Measurements from ENCODE around the gene CIP2A.

Gene CIP2A

DNA sequence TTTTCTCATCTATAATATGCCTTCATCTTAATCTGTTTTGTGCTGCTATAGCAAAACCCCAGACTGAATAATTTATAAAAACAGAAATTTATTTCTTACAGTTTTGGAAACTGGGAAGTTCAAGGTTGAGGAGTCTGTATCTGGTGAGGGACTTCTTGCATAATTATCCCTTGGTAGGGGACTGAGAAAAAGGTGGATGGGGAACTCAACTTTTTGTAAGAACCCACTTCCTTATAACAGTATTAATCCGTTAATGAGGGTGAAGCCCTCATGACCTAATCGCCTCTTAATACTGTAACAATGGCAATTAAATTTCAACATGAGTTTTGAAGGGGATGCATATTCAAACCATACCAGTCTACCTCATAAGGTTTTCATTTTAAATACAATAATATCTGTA lies 61.4 kb downstream of the CIP2A start:
- Histone ChIP-seq H3K27me3 (ENCODE audit: control insufficient read depth in 1 of 2, insufficient read depth in 2 of 2, low read length in 2 of 2) (no peaks in the 10 kb centered on the region), H3K27ac (ENCODE audit: low read depth, low read length) (no peak overlapping the region)

DNA sequence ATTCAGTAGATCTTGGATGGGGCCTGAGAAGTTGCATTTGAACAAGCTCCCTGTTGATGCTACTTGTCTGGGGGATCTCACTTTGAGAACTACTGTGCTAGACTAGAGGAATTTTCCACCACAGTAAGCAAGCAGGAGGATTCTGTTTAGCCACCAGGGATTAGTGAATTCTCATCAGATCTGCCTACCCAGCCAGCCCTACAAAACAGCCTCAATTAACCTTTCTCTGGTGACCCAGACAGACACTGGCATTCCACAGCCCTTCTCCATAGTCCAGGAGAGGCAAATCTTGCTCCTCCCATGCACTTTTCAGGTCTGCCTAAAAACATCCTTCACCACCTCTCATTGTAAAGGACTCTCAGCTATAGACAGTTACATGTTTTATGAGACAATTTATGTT lies 62.1 kb downstream of the CIP2A start:
- Histone ChIP-seq H3K4me3 (ENCODE audit: low read depth in 1 of 2, low read length in 2 of 2) (no peak overlapping the region), H3K27ac (ENCODE audit: low read depth, low read length) (no peak overlapping the region), H3K4me1 (ENCODE audit: insufficient read depth, low read length) (peaks cover 5% of the 10 kb centered on the region), H3K9ac (ENCODE audit: low read length) (no peak overlapping the region), H3K27me3 (ENCODE audit: control insufficient read depth in 1 of 2, insufficient read depth in 2 of 2, low read length in 2 of 2) (no peaks in the 10 kb centered on the region), H3K36me3 (ENCODE audit: insufficient read depth, low read length) (no peaks in the 10 kb centered on the region), H3K9me3 (ENCODE audit: low read length) (no peaks in the 10 kb centered on the region)

More for the DNA sequence above, 61.4 kb downstream of the CIP2A start:
- H3K4me3 ChIP-seq (ENCODE audit: low read depth in 1 of 2, low read length in 2 of 2) = no peak overlapping the region
- no peaks in the 10 kb centered on the region for H3K36me3 ChIP-seq (ENCODE audit: insufficient read depth, low read length)
- H3K4me1 ChIP-seq (ENCODE audit: insufficient read depth, low read length) = peaks cover 5% of the 10 kb centered on the region
- no peaks in the 10 kb centered on the region for H3K9me3 ChIP-seq (ENCODE audit: low read length)
- no peak overlapping the region for H3K9ac ChIP-seq (ENCODE audit: low read length)

DNA sequence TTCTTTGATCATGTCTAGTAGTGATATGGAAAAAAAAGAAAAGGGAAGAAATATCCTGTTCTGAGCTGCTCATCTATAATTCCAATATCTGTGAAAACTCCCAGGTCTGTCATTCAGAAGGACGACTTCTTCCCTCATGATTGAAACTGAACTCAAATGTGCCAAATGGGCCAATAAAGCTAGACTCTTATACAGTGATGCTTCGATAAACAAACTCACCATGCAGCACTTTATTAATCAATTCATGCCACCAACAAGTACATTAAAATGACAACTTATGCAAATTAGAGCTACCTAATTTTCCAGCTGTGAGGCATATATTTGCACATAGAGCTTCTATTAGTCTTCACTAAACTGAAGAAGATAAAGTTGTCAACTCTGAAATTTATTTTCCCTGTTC lies 63.3 kb downstream of the CIP2A start:
- Histone ChIP-seq H3K4me1 (ENCODE audit: insufficient read depth, low read length) (peaks cover 5% of the 10 kb centered on the region), H3K27ac (ENCODE audit: low read depth, low read length) (no peak overlapping the region), H3K36me3 (ENCODE audit: insufficient read depth, low read length) (no peaks in the 10 kb centered on the region)

DNA sequence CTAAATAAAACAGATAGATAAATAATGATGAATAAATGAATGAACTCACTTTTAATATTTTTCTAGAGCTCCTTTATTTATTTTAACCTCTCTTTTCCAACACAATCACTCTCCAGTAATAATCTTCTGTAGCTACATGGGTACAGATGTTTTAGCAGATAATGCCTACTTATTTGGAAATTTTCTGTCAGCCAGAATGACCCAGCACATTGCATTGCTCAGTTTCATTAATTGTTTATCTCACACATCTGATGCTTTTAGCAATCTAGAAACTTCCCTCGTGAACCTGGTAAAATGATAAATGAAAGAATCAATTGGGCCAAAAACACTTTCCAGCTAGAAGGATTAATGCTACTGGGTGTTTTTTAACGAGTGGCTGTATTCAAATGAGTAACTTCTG lies 64.0 kb downstream of the CIP2A start:
- Histone ChIP-seq H3K4me1 (ENCODE audit: insufficient read depth, low read length) (peaks cover 5% of the 10 kb centered on the region), H3K4me3 (ENCODE audit: low read depth in 1 of 2, low read length in 2 of 2) (no peak overlapping the region), H3K27ac (ENCODE audit: low read depth, low read length) (no peak overlapping the region), H3K27me3 (ENCODE audit: control insufficient read depth in 1 of 2, insufficient read depth in 2 of 2, low read length in 2 of 2) (no peaks in the 10 kb centered on the region), H3K36me3 (ENCODE audit: insufficient read depth, low read length) (no peaks in the 10 kb centered on the region), H3K9me3 (ENCODE audit: low read length) (no peaks in the 10 kb centered on the region), H3K9ac (ENCODE audit: low read length) (no peak overlapping the region)

More for the DNA sequence above, 63.3 kb downstream of the CIP2A start:
- H3K9ac ChIP-seq (ENCODE audit: low read length) = no peak overlapping the region
- H3K4me3 ChIP-seq (ENCODE audit: low read depth in 1 of 2, low read length in 2 of 2) = no peak overlapping the region
- no peaks in the 10 kb centered on the region for H3K9me3 ChIP-seq (ENCODE audit: low read length)
- no peaks in the 10 kb centered on the region for H3K27me3 ChIP-seq (ENCODE audit: control insufficient read depth in 1 of 2, insufficient read depth in 2 of 2, low read length in 2 of 2)

DNA sequence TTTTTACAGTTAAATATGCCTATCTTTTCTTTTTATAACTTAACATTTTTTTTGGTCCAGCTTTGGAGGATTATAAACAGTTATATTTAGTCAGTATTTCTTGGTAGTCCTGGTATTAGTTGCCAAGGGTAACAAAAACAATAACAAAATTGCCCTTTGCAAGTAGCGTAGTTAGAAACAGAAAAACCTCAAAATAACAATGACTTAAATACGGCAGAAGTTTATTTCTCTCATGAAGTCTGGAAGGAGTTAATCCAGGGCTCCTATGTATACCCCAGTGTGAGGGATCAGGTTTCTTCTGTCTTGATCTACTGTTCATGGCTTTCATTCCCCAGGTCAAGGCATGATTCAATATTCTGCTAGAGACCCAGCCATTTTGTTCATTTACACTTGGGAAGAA lies 64.7 kb downstream of the CIP2A start:
- Histone ChIP-seq H3K4me1 (ENCODE audit: insufficient read depth, low read length) (peaks cover 5% of the 10 kb centered on the region), H3K4me3 (ENCODE audit: low read depth in 1 of 2, low read length in 2 of 2) (no peak overlapping the region), H3K9me3 (ENCODE audit: low read length) (no peaks in the 10 kb centered on the region), H3K9ac (ENCODE audit: low read length) (no peak overlapping the region), H3K27me3 (ENCODE audit: control insufficient read depth in 1 of 2, insufficient read depth in 2 of 2, low read length in 2 of 2) (no peaks in the 10 kb centered on the region), H3K36me3 (ENCODE audit: insufficient read depth, low read length) (no peaks in the 10 kb centered on the region), H3K27ac (ENCODE audit: low read depth, low read length) (no peak overlapping the region)

DNA sequence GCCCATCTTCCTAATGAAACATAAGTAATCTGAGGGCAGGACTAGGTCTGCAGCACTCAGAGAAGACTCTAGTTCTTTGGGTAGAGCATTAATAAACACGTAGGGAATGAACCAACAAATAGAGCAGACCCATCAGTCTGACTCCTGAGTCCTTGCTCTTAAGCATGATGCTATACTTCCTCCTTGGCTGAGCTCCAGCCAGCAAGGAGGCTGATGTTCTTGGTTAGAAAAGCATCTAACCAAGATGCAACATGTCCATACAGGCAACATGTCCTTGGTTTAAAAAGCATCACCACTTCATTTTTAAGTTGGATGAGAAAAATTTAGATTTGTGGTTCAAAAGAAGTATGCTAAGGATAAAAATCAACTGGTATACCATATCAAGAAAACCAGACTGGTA lies 70.3 kb downstream of the CIP2A start:
- no peak overlapping the region for H3K27ac ChIP-seq (ENCODE audit: low read depth, low read length)
- H3K4me3 ChIP-seq (ENCODE audit: low read depth in 1 of 2, low read length in 2 of 2) = no peak overlapping the region
- H3K36me3 ChIP-seq (ENCODE audit: insufficient read depth, low read length) = no peaks in the 10 kb centered on the region
- no peaks in the 10 kb centered on the region for H3K4me1 ChIP-seq (ENCODE audit: insufficient read depth, low read length)
- H3K9ac ChIP-seq (ENCODE audit: low read length) = no peak overlapping the region
- no peaks in the 10 kb centered on the region for H3K9me3 ChIP-seq (ENCODE audit: low read length)
- H3K27me3 ChIP-seq (ENCODE audit: control insufficient read depth in 1 of 2, insufficient read depth in 2 of 2, low read length in 2 of 2) = no peaks in the 10 kb centered on the region

DNA sequence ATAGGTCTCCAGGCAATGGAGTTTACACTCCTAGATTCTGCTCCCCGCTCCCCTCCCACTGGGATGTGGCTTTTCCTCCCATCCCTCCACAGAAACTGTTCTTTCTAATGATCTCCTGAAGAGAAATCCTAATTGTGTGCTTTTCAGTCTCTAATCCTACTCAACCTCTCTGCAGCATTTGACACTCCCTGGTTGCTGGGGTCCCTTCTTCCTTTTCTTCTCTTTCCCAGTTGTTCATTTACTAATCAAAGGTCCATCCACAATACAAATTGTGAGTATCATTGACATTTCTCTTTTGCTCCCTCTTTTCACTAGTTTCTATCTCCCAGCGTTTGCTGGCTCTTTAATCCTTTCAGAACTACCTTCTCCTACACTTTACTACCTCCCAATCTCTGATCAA lies 72.4 kb downstream of the CIP2A start:
- Histone ChIP-seq H3K9ac (ENCODE audit: low read length) (no peak overlapping the region), H3K9me3 (ENCODE audit: low read length) (no peaks in the 10 kb centered on the region), H3K27me3 (ENCODE audit: control insufficient read depth in 1 of 2, insufficient read depth in 2 of 2, low read length in 2 of 2) (no peaks in the 10 kb centered on the region), H3K36me3 (ENCODE audit: insufficient read depth, low read length) (no peaks in the 10 kb centered on the region), H3K4me1 (ENCODE audit: insufficient read depth, low read length) (no peaks in the 10 kb centered on the region), H3K27ac (ENCODE audit: low read depth, low read length) (no peak overlapping the region), H3K4me3 (ENCODE audit: low read depth in 1 of 2, low read length in 2 of 2) (no peak overlapping the region)

DNA sequence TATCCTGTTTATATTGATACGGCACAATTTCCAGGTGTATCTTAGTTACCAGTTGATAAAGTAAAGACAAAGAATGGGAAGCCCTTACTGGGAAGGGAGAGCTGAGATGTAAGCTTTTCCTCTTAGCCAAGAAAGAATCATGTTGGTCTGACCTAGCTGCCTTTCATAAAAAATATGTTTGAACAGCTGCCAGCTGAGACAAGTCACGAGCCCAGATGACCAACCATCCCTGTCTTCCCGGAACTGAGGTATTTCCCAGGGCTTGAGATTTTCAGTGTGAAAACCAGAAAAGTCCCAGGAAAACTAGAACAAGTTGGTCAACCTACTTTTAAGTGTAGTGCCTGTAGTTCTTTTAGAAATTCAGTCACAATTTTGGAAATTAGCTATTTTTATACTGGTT lies 75.3 kb downstream of the CIP2A start:
- Histone ChIP-seq H3K36me3 (ENCODE audit: insufficient read depth, low read length) (no peaks in the 10 kb centered on the region), H3K9ac (ENCODE audit: low read length) (no peak overlapping the region), H3K4me3 (ENCODE audit: low read depth in 1 of 2, low read length in 2 of 2) (no peak overlapping the region), H3K27ac (ENCODE audit: low read depth, low read length) (no peak overlapping the region), H3K9me3 (ENCODE audit: low read length) (no peaks in the 10 kb centered on the region), H3K27me3 (ENCODE audit: control insufficient read depth in 1 of 2, insufficient read depth in 2 of 2, low read length in 2 of 2) (no peaks in the 10 kb centered on the region), H3K4me1 (ENCODE audit: insufficient read depth, low read length) (no peaks in the 10 kb centered on the region)

DNA sequence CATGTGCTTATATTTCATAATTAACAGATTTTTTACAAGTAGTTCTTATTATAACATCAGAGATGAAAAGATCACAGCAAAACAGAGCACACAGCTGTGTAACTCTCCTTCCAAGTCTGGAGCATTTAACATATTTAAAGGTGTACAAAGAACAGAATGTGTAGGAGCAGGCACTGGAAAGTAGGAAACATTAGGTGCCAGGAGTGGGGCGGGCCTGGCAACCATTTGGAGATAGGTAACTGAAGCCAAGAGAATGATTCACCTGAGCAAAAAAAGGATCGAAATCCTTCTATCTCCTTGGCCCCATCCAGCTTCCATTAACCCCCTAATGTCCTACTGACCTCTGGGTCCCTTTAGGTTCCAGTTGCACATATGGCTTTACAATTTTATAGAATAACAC lies 76.6 kb downstream of the CIP2A start:
- H3K9me3 ChIP-seq (ENCODE audit: low read length) = no peaks in the 10 kb centered on the region
- no peaks in the 10 kb centered on the region for H3K4me1 ChIP-seq (ENCODE audit: insufficient read depth, low read length)
- no peaks in the 10 kb centered on the region for H3K36me3 ChIP-seq (ENCODE audit: insufficient read depth, low read length)
- H3K27me3 ChIP-seq (ENCODE audit: control insufficient read depth in 1 of 2, insufficient read depth in 2 of 2, low read length in 2 of 2) = no peaks in the 10 kb centered on the region
- no peak overlapping the region for H3K9ac ChIP-seq (ENCODE audit: low read length)
- no peak overlapping the region for H3K27ac ChIP-seq (ENCODE audit: low read depth, low read length)
- H3K4me3 ChIP-seq (ENCODE audit: low read depth in 1 of 2, low read length in 2 of 2) = no peak overlapping the region

DNA sequence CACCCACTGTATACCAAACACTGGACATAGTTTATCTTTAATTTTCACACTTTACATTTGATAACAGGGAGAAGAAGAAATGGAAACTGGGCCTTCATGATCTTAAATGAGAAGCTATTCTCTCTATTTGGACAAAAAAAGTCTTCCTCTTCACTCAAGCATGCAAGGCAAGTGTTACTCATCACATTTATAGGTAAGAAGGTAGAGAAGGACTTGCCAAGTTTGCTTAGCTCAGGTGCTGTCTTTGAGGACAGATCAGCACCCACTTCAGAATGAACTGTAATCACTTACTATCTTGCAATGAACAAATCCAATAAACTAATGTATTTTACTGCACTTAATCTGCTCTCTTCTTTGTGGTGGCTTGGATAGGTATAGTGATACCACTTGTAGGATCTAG lies 77.7 kb downstream of the CIP2A start:
- Histone ChIP-seq H3K4me3 (ENCODE audit: low read depth in 1 of 2, low read length in 2 of 2) (no peak overlapping the region), H3K9me3 (ENCODE audit: low read length) (no peaks in the 10 kb centered on the region), H3K9ac (ENCODE audit: low read length) (no peak overlapping the region), H3K4me1 (ENCODE audit: insufficient read depth, low read length) (no peaks in the 10 kb centered on the region), H3K27me3 (ENCODE audit: control insufficient read depth in 1 of 2, insufficient read depth in 2 of 2, low read length in 2 of 2) (no peaks in the 10 kb centered on the region), H3K36me3 (ENCODE audit: insufficient read depth, low read length) (no peaks in the 10 kb centered on the region), H3K27ac (ENCODE audit: low read depth, low read length) (no peak overlapping the region)

DNA sequence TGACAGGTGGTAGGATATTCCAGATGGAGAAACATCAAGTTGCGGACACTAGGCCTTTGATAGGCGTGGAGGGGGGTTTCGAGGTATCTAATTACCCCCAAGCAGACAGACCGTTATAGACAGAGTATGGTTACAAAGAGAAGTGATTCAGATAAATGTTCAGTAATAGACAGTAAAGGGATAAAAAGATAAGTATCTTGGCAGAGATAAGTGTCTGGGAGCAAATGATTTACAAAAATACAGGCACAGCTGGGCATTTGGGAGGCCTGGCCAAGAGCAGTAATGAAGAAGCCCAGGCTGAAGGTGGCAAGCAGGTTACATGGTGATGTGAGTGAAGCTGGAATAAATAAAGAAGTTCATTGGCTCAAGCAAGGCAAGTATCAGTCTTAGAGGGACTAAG lies 78.2 kb downstream of the CIP2A start:
- Histone ChIP-seq H3K36me3 (ENCODE audit: insufficient read depth, low read length) (no peaks in the 10 kb centered on the region), H3K27me3 (ENCODE audit: control insufficient read depth in 1 of 2, insufficient read depth in 2 of 2, low read length in 2 of 2) (no peaks in the 10 kb centered on the region), H3K9ac (ENCODE audit: low read length) (no peak overlapping the region), H3K4me1 (ENCODE audit: insufficient read depth, low read length) (no peaks in the 10 kb centered on the region), H3K4me3 (ENCODE audit: low read depth in 1 of 2, low read length in 2 of 2) (no peak overlapping the region), H3K9me3 (ENCODE audit: low read length) (no peaks in the 10 kb centered on the region), H3K27ac (ENCODE audit: low read depth, low read length) (no peak overlapping the region)

DNA sequence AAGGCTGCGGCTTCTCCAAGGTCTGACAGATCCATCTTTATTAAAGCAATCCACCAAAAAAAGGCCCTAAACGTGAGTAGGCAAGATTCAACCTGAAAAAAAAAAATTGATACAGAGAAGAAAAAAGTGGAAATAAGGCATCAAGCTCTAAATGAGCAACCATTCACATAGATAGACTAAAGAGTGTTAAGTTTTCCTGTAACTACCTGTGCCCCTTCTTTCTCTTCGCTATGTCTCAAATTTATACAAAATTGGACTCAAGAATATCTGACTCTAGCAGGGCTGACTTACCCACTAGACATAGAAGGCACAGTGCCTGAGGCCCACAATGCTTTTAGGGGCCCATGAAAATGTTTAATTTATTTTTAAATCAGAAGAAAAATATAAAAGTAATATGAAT lies 78.7 kb downstream of the CIP2A start, which contains the start of gene MYH15:
Gene MYH15 (minus strand): TSS at position 101 of the 400 bp plus-strand sequence. CDS start 66 bp downstream, at position 35.
- H3K9ac ChIP-seq (ENCODE audit: low read length) = no peak within 1 kb of the TSS
- no peak within 1 kb of the TSS for H3K27ac ChIP-seq (ENCODE audit: low read depth, low read length)
- no peak within 1 kb of the TSS for H3K4me3 ChIP-seq (ENCODE audit: low read depth in 1 of 2, low read length in 2 of 2)
- no peaks in the 10 kb centered on the region for H3K36me3 ChIP-seq (ENCODE audit: insufficient read depth, low read length)
- no peaks in the 10 kb centered on the region for H3K9me3 ChIP-seq (ENCODE audit: low read length)
- no peaks in the 10 kb centered on the region for H3K27me3 ChIP-seq (ENCODE audit: control insufficient read depth in 1 of 2, insufficient read depth in 2 of 2, low read length in 2 of 2)
- H3K4me1 ChIP-seq (ENCODE audit: insufficient read depth, low read length) = no peaks in the 10 kb centered on the region
